A673 (cell line): ENCODE data around the gene VANGL1.

Experiments used
- CTCF ChIP-seq: fragments of 300-800, 200-600 bp; sonication (generic); conservative IDR thresholded peaks from 2 replicates; pipeline ENCODE4 v1.5.1; 2017; ENCODE audit warnings: low read depth, mild to moderate bottlenecking, antibody characterized with exemption, low read length, moderate library complexity, mixed read lengths
- EZH2 ChIP-seq: fragments of 200-600 bp; sonication (generic); IDR thresholded peaks from 2 replicates; pipeline ENCODE4 v1.6.1; 2017; ENCODE audit warnings: borderline replicate concordance, low read depth, mild to moderate bottlenecking, mixed read lengths, antibody characterized with exemption, low read length; ENCODE audit not compliant: poor library complexity, severe bottlenecking

- no peak for TF ChIP-seq EZH2
- no peak for TF ChIP-seq CTCF
Observed at GRCh38 chr1:115652236-115652788, 10.5 kb downstream of the VANGL1 start.
